ENCODE measurements around the gene USPL1. TPM values are rescaled to one million over a fixed set of nuclear protein-coding genes. Genes with fewer than 3 reads are reported as not detected.

The USPL1 gene
- total and polyA plus RNA-seq, 2 donors from 2014 or later, result 6.3 to 18.4 TPM

DNA sequence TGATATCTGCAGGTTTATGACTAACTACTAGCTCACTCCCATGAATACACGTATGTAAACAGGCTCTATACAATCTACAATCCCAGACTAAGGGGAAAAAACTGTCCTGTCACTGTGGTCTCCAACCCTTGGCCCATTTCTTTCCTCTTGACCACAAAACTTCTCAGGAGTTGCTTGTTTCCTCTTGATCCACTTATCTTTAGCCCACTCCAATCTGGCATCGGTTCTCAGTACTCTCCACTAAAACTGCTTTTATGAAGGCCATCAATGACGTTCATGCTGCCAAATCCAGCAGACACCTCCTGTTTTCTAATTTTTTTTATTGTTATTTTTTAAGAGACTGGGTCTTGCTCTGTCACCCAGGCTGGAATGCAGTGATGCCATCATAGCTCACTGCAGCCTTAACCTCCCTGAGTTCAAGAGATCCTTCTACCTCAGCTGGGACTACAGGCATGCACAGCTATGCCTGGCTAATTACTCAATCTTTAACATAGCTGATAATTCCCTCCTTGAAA lies 31.9 kb upstream of the USPL1 start:
- TF ChIP-seq, protein P1, sequence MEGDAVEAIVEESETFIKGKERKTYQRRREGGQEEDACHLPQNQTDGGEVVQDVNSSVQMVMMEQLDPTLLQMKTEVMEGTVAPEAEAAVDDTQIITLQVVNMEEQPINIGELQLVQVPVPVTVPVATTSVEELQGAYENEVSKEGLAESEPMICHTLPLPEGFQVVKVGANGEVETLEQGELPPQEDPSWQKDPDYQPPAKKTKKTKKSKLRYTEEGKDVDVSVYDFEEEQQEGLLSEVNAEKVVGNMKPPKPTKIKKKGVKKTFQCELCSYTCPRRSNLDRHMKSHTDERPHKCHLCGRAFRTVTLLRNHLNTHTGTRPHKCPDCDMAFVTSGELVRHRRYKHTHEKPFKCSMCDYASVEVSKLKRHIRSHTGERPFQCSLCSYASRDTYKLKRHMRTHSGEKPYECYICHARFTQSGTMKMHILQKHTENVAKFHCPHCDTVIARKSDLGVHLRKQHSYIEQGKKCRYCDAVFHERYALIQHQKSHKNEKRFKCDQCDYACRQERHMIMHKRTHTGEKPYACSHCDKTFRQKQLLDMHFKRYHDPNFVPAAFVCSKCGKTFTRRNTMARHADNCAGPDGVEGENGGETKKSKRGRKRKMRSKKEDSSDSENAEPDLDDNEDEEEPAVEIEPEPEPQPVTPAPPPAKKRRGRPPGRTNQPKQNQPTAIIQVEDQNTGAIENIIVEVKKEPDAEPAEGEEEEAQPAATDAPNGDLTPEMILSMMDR (IDR thresholded peaks at IDR 0.05; ENCODE audit: borderline replicate concordance, extremely low read depth, insufficient read depth), result no peak
- Histone ChIP-seq H3K9ac (ENCODE audit: low read length in 3 of 3) (no peak overlapping the region), H3K27ac (ENCODE audit: low read depth in 2 of 2, low read length in 2 of 2) (no peak overlapping the region), H3K4me1 (ENCODE audit: control insufficient read depth in 2 of 3, insufficient read depth in 2 of 3, low read depth in 1 of 3, low read length in 3 of 3) (no peaks in the 10 kb centered on the region), H3K36me3 (ENCODE audit: control insufficient read depth in 2 of 3, insufficient read depth in 3 of 3, low read length in 3 of 3) (no peaks in the 10 kb centered on the region), H3K27me3 (ENCODE audit: control insufficient read depth, insufficient read depth, low read length) (no peaks in the 10 kb centered on the region), H3K4me3 (ENCODE audit: low read length in 3 of 3) (no peak overlapping the region), H3K9me3 (ENCODE audit: control insufficient read depth in 2 of 3, insufficient read depth in 1 of 3, low read length in 3 of 3) (no peaks in the 10 kb centered on the region)
- DNase-seq, result no peak
- intact Hi-C loops (cut with DNase I), result no loop called here
- no peak for FAIRE-seq

DNA sequence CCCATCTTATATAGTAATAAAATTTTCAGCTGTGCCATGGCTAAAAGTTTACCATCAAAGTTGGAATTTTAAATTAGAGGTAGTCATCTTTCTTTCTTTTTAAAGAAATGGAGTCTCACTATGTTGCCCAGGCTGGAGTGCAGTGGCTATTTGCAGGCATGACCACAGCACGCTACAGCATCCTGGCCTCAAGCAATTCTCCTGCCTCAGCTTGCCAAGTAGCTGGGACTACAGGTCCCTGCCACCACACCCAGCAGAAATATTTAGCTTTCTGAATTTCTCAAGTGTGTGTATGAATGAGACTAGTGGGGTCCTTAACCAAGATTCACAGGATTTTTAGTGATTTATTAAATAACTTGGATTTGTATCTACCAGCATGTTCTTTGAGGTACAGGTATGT lies 30.5 kb upstream of the USPL1 start:
- no peak overlapping the region for H3K9ac ChIP-seq (ENCODE audit: low read length in 3 of 3)
- TF ChIP-seq, protein P1 (IDR thresholded peaks at IDR 0.05; ENCODE audit: borderline replicate concordance, extremely low read depth, insufficient read depth), result no peak
- no peak overlapping the region for H3K27ac ChIP-seq (ENCODE audit: low read depth in 2 of 2, low read length in 2 of 2)
- H3K9me3 ChIP-seq (ENCODE audit: control insufficient read depth in 2 of 3, insufficient read depth in 1 of 3, low read length in 3 of 3), result no peaks in the 10 kb centered on the region
- FAIRE-seq (no peak), DNase-seq (no peak)
- H3K27me3 ChIP-seq (ENCODE audit: control insufficient read depth, insufficient read depth, low read length), result no peaks in the 10 kb centered on the region
- H3K4me1 ChIP-seq (ENCODE audit: control insufficient read depth in 2 of 3, insufficient read depth in 2 of 3, low read depth in 1 of 3, low read length in 3 of 3), result no peaks in the 10 kb centered on the region
- no peak overlapping the region for H3K4me3 ChIP-seq (ENCODE audit: low read length in 3 of 3)
- intact Hi-C loops (cut with DNase I), result no loop called here
- no peaks in the 10 kb centered on the region for H3K36me3 ChIP-seq (ENCODE audit: control insufficient read depth in 2 of 3, insufficient read depth in 3 of 3, low read length in 3 of 3)

DNA sequence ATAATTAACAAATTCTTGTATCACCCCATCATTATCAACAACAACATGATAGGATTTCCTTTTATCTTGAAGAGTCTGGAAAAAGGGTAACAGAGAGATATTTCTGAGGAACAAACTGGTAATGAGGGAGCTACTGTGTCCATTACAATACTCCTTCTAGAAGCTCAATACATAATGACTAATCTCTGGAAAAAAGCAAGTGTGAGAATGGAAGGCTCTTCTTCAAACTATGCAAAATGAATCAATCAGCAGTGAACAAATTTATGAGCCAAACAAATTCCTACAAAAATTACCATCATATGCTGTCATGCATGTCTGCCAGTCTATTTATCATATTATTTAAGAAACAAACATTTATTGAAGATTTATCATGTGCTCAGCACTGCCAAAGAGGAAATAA lies 30.0 kb upstream of the USPL1 start:
- FAIRE-seq (no peak), DNase-seq (no peak)
- Histone ChIP-seq H3K9ac (ENCODE audit: low read length in 3 of 3) (no peak overlapping the region), H3K27ac (ENCODE audit: low read depth in 2 of 2, low read length in 2 of 2) (no peak overlapping the region), H3K36me3 (ENCODE audit: control insufficient read depth in 2 of 3, insufficient read depth in 3 of 3, low read length in 3 of 3) (no peaks in the 10 kb centered on the region), H3K27me3 (ENCODE audit: control insufficient read depth, insufficient read depth, low read length) (no peaks in the 10 kb centered on the region), H3K4me3 (ENCODE audit: low read length in 3 of 3) (no peak overlapping the region), H3K4me1 (ENCODE audit: control insufficient read depth in 2 of 3, insufficient read depth in 2 of 3, low read depth in 1 of 3, low read length in 3 of 3) (no peaks in the 10 kb centered on the region), H3K9me3 (ENCODE audit: control insufficient read depth in 2 of 3, insufficient read depth in 1 of 3, low read length in 3 of 3) (no peaks in the 10 kb centered on the region)
- TF ChIP-seq, protein P1 (IDR thresholded peaks at IDR 0.05; ENCODE audit: borderline replicate concordance, extremely low read depth, insufficient read depth), result no peak
- intact Hi-C loops (cut with DNase I), result no loop called here

DNA sequence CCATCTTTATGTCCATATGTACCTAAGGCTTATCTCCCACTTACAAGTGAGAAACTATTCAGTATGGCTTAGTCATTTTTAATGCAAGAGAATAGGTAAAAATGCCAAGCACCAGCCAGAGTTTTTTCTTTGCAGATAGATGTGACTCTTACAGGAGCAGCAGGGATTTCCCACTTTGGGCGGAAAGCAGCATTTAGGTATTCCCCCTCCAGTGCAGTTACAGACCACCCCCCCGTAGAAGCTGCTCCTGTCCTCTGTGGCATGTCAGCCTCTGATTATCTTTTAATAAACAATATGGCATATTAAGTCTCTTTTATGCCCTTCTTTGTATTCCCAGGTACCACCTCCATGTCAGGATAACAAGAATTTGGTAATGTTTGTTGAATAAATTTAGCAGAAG lies 24.7 kb upstream of the USPL1 start:
- Histone ChIP-seq H3K36me3 (ENCODE audit: control insufficient read depth in 2 of 3, insufficient read depth in 3 of 3, low read length in 3 of 3) (no peaks in the 10 kb centered on the region), H3K4me3 (ENCODE audit: low read length in 3 of 3) (no peak overlapping the region), H3K27ac (ENCODE audit: low read depth in 2 of 2, low read length in 2 of 2) (no peak overlapping the region), H3K9me3 (ENCODE audit: control insufficient read depth in 2 of 3, insufficient read depth in 1 of 3, low read length in 3 of 3) (no peaks in the 10 kb centered on the region), H3K4me1 (ENCODE audit: control insufficient read depth in 2 of 3, insufficient read depth in 2 of 3, low read depth in 1 of 3, low read length in 3 of 3) (no peaks in the 10 kb centered on the region), H3K9ac (ENCODE audit: low read length in 3 of 3) (no peak overlapping the region), H3K27me3 (ENCODE audit: control insufficient read depth, insufficient read depth, low read length) (no peaks in the 10 kb centered on the region)
- no peak for FAIRE-seq
- intact Hi-C loops (cut with DNase I), result no loop called here
- no peak for DNase-seq
- TF ChIP-seq, protein P1 (IDR thresholded peaks at IDR 0.05; ENCODE audit: borderline replicate concordance, extremely low read depth, insufficient read depth), result no peak
